Measurements from ENCODE around the gene PRUNE2. TPM values are rescaled to one million over a fixed set of nuclear protein-coding genes. Genes with fewer than 3 reads are reported as not detected.

PRUNE2 gene
- total RNA-seq, 4 donors from 2014 or later, result 4.0 to 20.7 (median 14.2) TPM

DNA sequence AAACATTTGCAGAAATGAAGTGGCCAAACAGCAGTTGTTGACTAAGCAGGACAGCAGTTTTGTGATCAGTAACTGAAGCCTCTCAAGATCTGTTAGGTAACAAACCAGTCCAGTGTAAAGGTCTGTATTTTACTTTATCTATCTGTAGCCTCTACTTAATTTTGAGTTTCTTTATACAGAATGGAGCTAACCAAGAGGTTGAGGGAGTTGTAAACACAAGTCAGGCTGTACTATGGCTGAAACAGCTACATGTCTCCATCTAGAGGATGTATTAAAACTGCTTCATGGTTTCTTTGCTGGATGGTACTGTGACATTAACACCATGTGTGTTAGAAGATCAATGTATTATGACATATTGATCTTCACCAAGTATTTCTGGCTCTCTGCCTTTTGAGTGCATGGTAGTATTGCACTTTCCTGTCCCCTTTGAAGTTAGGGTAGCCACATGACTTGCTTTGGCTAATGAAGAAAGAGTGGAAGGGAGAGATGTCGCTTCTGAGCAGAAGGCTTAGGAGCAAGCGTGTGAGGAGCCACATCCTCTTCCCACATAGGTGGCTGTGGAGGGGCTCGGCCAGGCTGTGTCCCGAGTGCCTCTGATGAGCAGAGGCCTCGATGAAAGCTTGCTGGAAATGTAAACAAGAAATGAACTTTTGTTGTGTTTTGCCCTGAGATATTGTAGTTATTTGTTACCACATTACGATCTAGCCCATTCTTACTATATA, 247.2 kb downstream of the PRUNE2 start:
- TF ChIP-seq, protein P1, sequence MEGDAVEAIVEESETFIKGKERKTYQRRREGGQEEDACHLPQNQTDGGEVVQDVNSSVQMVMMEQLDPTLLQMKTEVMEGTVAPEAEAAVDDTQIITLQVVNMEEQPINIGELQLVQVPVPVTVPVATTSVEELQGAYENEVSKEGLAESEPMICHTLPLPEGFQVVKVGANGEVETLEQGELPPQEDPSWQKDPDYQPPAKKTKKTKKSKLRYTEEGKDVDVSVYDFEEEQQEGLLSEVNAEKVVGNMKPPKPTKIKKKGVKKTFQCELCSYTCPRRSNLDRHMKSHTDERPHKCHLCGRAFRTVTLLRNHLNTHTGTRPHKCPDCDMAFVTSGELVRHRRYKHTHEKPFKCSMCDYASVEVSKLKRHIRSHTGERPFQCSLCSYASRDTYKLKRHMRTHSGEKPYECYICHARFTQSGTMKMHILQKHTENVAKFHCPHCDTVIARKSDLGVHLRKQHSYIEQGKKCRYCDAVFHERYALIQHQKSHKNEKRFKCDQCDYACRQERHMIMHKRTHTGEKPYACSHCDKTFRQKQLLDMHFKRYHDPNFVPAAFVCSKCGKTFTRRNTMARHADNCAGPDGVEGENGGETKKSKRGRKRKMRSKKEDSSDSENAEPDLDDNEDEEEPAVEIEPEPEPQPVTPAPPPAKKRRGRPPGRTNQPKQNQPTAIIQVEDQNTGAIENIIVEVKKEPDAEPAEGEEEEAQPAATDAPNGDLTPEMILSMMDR (IDR thresholded peaks at IDR 0.05; ENCODE audit: low read depth), result no peak

DNA sequence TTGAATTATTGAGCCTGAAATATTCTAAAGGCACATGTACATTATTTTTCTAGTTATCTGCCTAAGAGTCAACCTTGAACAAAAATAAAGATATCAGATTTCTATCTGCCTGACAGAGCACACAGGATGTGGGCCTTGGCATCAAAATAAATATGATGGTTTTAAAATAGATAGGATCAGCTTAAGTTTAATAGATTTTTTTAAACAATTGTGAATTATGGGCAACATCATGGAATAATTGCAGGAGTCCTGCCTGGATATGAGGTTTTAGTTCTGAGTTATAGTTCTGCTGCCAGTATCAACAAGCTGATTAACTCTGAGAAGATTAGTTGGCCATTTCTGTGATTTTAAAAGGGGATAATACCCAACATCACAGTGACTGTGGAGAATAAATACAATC, 248.6 kb downstream of the PRUNE2 start:
- TF ChIP-seq, protein P1 (IDR thresholded peaks at IDR 0.05; ENCODE audit: low read depth), result no peak

DNA sequence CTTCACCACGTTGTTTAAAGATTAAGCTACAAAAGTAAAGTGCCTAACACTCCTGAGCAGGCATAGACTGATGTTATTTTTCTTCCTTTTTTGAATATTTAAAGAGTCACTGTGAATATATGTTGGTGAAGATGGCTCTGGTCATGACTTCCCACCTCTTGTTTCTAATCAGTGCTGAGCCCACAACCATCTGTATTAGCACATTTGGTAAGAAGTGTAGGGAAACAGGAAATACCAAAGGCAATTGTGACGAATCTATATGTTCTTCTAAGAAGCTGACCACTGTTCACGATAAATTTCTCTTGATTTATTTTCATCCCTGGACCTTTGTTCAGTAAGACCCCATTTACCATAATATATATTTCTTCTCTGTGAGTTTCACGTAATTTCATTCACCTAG, 249.9 kb downstream of the PRUNE2 start:
- TF ChIP-seq, protein P1 (IDR thresholded peaks at IDR 0.05; ENCODE audit: low read depth), result no peak

DNA sequence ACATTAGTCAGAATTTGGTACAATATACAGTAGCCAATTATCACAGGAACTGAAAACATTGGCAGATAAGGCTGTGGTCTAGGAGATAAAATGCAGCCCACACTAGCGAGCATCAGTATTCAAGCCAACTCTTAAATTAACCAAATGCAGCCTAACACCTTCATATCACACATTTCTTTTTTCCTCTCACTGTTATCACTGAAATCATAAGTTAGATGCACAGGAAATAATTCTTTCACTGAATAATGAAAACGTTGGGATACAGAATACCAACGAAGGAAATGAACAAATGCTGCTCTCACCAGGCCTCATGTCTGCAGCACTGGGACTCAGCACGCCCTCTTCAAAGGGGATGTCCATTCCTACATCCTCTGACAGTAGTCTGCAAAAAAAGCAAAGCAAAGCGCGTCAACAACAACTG, 250.8 kb downstream of the PRUNE2 start:
- TF ChIP-seq, protein P1 (IDR thresholded peaks at IDR 0.05; ENCODE audit: low read depth), result no peak

DNA sequence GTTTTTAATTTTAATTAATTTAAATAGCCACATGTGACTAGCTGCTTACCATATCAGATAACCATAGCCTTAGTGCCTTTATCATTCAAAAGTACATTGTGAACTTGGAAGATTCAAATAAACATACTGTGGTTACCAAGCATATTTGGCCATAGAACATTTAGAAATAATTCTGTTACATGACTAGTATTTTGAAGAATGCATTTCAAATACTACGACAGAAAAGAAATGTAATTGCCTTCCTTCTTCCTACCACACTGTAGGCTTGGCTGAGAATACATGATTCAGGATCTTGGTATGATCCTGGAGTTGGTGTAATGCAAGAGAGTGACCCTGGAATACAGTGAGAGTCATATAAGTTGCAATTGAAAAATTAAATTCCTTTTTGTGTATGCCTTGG, 251.3 kb downstream of the PRUNE2 start:
- TF ChIP-seq, protein P1 (IDR thresholded peaks at IDR 0.05; ENCODE audit: low read depth), result no peak

DNA sequence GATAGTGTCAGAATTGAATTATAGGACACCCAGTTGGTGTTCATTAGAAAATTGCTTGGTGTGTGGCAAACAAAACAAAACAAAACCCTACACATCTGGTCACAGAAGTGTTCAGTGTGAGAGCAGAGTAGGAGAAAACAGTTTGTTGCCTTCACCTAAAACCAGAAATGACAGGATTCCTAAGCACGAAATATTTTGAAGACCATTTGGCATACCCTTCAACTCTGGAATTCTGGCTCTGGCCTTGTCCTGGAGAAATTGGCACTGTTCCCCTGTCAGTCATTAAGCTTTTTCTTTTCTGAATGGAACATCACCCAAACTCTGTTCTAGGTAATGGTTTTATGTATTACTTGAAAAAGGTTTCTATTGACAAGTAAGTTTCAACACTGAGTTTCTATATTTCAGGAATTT, 251.9 kb downstream of the PRUNE2 start:
- TF ChIP-seq, protein P1 (IDR thresholded peaks at IDR 0.05; ENCODE audit: low read depth), result no peak

DNA sequence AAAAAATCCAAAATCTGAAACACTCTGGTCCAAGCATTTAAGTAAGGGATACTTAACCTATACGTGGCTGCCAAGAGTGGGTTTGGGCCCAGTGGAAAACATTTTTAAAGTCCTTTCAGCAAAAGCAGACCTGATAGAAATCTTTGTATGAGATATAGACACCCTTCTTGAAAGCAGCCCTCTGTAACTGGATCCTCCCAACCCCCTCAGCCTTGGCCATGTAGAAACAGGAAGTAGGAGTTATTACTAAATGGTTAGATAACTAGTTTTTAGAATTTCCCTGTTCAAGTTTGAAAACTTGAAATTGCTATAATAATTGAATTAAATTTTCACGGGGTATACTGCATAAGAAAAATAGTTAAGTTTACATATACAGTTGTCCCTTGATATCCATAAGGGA, 253.0 kb downstream of the PRUNE2 start:
- TF ChIP-seq, protein P1 (IDR thresholded peaks at IDR 0.05; ENCODE audit: low read depth), result no peak

All from subcutaneous adipose tissue (tissue), 4 donors.